Endometrium (tissue), 2 donors: ENCODE data around the gene CACUL1.
"Not testable (repeated sequence)": the region's sequence is repeated elsewhere in the genome, so short reads cannot be mapped to it uniquely, and the experiment has no call there.

Experiments used
- FAIRE-seq: peaks from 2 replicates; lab custom pipeline; 2012; peaks lifted over from hg19 to GRCh38; lab: Jason Lieb, UNC
- donor health status: control.
- donor health status: control.

Gene CACUL1

DNA sequence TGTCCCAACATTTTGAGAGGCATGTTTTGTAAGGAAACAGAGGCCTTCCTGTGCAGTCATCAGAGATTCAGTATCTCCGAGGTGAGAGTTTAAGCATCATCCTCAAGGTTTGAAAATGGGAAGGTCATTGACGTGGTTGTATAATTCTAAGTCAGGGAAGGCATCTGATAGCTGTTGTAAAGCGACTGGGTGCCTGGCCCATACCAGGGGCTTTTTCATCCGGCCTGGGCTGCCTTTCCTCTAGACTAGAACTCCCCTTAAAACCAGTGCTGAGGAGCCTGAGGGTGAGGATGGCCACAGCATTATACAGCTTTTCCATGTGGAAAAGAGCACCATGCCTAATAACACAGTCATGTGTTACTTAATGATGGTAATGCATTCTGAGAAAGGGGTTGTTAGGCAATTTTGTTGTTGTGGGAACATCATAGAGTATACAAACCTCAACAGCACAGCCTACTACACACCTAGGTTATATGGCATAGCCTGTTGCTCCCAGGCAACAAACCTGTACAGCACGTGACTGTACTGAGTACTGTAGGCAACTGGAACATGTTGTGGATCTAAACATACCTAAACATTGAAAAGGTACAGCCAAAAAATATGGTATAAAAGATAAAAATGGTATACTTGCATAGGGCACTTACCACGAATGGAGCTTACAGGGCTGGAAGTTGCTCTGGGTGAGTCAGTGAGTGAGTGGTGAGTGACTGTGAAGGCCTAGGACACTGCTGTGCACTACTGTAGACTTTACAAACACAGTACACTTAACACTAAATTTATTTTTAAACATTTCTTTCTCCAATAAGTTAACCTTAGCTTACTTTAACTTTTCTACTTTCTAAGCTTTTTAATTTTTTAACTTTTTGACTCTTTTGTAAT lies 13.5 kb upstream of the CACUL1 start:
- no peak for FAIRE-seq

DNA sequence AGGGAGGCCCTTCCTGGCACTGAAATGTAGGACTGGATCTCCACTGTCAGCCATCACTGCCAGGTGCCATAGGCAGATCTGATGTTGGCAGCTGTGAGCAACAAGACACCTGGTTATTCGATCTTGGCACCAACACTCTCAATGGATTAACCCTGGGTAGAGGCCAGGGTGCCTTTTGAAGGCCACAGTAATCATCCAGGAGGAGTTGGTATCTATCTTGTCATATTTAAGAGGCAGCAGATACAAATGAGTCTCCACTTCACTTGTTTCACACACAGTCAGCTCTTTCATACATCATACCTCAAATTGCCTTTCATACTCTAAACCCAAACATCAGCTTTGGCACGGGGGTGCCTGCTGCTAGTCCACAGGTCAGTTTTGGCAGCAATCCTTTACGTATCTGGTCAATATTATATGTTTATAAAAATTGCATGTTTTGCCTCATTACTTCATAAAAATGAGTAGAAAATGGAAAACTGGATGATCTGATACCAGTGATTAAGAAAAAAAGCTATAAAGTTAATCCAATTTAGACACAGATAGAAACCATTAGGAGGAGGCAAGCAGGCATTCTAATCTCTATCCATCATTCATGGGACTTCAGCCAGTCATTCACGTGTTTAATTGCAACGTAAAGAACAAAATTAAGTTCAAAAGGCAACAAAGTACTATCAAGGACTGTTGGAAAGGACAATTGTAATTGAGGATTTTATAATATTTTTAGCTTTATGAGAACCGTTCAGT lies 12.7 kb upstream of the CACUL1 start:
- FAIRE-seq: no peak

DNA sequence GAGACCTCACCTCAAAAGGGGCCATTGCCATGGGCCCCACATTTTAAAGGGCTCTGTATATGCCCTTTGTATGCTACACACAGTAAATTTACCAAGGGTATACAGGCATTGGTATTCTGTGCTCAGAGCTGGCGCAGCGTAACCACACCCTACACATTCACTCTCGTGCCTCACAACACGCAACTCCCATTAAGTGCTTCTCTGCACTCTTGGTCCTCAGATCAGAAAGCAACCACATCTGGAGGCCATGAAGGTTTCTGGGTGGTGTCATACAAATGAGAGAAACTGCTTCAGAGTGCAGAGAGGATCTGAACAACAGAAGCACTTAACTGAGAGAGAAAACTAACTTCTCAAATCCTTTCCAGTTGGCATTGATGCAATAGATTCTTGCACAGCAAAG lies 9.4 kb upstream of the CACUL1 start:
- no peak for FAIRE-seq

DNA sequence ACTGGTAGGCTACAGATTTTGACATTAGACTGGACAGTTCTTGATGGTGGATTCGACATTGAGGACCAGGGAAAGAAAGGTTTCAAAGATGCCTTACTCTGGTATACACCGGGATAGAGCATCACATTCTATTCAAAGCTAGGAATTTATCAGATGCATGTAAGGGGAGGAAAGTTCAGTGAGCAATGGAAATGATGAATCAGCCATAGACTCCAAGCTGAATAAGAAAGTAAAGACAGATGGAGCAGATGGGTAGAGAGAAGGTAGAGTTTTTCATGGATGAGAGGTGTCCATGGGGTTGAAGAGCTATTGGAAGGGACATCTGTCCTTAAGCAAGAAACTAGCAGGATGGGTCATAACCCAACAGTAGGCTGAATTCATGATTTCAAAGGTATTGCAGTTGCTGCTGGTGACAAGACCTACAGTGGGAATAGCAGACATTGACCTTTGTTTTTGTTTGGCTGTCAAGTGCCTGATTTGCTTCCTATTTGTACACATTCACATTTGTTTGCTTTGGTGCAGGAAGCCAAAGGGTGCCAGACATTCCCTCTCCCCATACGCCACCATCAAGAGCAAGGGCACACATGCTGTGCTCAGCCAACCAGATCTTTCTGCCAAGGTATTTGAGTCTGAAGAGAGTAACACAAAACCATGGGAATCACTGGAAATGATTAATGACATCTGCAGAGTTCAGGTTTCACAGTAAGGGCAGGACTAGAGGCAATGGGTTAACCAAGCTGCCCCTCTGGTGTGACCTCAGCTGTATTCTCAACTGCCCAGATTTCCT lies 8.6 kb upstream of the CACUL1 start:
- no peak for FAIRE-seq

DNA sequence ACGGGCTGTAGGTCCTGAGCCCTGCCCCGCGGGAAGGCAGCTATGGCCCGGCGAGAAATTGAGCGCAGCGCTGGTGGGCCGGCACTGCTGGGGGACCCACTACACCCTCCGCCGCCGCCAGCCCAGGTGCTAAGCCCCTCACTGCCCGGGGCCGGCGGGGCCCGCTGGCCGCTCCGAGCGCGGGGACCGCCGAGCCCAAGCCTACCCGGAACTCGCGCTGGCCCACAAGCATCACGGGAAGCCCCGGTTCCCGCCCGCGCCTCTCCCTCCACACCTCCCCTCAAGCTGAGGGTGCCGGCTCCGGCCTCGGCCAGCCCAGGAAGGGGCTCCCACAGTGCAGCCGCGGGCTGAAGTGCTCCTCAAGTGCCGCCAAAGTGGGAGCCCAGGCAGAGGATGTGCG lies 5.5 kb upstream of the CACUL1 start:
- FAIRE-seq: no peak

DNA sequence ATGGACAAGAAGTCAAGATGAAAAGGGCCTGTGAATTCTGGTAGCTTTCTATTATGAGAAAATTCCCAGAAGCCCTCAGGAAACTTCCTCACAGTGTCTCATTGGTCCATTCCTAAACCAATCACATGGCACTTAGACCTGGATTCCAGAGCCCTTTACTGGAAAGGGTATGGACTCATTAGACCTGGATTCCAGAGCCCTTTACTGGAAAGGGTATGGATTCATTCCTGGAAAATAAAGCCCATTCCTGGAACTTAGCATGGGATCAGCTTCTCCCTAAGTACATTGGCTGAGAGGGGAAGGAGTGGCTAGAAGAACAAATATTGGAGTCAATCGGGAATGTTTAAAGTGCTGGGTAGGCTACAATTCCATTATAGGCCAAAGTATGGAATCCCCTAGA lies 3.7 kb upstream of the CACUL1 start:
- FAIRE-seq: no peak

DNA sequence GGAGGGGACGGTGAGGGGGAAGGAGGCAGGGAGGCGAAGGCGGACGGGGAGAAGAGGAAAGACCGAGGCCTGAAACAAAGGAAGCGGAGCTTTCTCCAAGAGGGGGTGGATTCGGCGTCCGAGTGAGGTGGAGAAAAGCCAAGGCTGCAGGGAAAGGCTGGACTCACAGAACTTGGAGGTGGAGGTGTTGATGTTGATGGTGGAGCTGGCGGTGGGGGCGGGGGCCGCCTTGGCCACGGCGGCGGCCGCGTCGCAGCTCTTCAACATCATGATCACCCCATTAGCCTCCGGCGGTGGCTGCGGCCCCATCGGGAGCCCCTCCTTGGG lies 578 bp downstream of the CACUL1 start:
- no peak for FAIRE-seq

DNA sequence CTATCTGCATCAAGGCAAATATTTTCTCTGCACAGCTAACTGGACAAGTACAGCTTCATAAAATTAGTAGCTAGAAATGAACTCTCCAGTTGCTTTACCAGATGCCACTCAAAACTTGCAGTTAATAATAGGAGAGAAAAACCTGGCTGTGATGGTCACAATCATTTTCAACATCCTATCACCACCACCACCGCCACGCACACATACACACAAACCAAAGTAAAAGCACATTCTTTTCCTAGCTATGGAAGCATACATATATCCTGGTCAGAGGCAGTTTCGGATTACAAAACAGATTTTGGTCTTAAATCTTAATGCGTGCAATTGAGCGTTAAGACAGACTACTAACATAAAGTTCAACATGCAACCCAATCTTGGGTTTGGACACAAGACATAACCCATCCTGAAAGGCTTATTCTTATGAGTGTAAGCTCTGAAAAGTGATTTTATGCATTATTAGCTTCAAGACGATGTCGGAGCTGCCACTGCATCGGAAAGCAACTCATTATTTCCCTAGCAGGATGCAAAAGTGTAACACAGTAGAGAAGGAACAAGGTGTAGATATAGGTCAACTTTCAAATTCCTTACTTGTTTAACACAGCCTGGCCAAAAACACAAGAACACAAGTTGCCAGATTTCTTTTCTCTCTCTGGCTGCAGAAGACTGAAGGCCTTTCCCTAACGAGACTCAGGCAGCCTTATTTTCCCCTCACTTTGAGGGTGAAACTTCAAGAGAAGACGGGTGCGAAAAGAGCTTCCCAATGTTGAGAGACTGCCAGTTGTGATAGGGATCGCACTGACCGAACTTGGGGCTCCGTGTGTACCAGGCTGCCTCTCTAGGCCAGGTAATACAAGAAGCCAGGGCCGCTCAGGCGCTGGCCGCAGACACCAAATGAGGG lies 1.2 kb downstream of the CACUL1 start:
- FAIRE-seq: no peak

DNA sequence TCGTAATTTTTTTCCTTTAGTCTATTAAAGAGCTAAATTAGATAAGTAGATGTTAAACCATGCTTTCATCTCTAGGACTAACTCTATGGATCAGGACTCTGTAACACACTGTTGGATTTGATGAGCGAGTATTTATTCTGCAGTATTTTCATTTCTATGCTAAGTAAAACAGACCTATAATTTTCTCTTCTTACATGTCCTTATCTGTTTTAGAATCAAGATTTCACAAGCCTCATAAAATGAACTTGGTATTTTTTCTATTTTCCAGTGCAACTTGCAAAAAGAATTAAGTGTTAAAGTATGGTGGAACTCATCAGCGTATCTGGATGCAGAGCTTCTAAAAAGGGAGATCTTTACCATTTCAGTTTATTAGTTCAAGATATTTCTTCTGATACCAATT lies 2.4 kb downstream of the CACUL1 start:
- FAIRE-seq: no peak

DNA sequence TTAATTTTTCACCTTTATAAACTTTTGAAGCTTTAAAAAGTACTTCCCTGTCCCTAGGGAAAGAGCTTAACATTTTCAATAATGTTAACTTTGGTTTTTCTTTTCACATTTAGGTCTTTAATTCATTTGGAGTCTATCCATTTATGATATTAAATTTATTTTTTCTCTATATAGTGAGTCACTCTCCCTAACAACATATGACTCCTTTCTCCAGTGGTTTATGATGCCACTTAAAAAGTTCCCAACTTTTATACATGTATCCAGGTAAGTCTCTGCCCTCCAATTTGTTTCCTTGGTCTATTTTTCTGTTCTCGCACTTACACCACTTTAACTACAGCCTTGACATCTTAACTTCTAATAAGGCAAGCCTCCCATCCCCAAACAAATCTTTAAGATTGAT lies 3.5 kb downstream of the CACUL1 start:
- no peak for FAIRE-seq

DNA sequence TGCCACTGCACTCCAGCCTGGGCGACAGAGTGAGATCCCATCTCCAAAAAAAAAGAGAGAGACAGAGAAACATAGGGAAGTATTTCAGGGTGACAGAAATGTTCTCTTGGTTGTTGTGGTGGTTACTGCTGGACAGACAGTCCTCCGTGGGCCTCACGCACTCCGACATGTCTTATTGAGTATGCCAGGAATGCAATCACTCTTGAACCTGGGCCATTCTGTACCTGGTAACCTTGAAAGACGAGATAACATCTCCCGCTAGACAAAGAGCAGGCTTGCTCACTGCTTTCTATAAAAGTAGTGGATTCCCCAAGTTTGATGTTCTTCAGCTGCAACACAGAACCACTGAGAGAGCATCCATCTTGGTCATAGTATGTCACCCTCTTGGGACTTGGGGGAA lies 6.7 kb downstream of the CACUL1 start:
- FAIRE-seq: no peak

DNA sequence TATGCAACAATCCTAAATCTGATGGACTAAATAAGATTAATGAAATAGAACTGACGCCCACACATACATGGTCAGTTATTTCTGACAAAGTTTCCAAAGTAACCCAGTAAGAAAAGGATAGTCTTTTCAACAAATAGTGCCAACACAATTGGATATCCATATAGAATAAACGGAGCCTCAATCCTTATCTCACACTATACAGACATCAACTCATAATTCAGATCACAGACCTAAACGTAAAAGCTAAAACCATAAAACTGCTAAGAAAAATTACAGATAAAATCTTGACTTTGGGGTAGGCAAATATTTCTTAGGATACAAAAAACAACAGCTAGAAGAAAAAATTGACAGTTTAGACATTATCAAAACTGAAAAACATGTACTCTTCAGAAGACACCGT lies 8.5 kb downstream of the CACUL1 start:
- peak; percentile 70 for FAIRE-seq

DNA sequence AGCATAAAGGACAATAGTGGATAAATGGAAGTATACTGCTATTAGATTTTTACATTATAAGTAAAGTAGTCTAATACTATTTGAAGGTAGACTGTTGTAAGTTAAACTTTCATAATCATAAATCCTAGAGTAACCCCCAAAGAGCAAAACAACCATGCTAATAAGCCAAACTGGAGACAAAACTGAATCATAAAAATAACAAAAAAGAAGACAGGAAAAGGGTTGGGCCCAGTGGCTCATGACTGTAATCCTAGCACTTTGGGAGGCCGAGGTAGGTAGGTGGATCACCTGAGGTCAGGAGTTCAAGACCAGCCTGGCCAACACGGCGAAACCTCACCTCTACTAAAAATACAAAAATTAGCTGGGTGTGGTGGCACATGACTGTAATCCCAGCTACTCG lies 9.7 kb downstream of the CACUL1 start:
- no peak for FAIRE-seq

DNA sequence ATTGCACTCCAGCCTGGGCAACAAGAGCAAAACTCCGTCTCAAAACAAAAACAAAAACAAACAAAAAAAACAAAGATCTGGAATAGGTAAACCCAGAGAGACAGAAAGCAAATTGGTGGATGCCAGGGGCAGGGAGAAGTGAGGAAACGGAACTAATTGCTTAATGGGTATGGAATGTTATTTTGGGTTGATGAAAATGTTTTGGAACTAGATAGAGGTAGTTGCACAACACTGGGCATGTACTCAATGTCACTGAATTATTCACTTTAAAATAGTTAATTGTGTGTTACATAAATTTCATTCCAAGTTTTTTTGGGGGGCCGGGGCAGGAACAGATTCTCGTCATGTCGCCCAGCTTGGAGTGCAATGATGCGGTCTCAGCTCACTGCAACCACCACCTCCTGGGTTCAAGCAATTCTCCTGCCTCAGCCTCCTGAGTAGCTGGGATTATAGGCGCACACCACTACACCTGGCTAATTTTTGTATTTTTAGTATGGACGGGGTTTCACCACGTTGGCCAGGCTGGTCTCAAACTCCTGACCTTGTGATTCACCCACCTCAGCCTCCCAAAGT lies 10.3 kb downstream of the CACUL1 start:
- FAIRE-seq: not testable (repeated sequence)

DNA sequence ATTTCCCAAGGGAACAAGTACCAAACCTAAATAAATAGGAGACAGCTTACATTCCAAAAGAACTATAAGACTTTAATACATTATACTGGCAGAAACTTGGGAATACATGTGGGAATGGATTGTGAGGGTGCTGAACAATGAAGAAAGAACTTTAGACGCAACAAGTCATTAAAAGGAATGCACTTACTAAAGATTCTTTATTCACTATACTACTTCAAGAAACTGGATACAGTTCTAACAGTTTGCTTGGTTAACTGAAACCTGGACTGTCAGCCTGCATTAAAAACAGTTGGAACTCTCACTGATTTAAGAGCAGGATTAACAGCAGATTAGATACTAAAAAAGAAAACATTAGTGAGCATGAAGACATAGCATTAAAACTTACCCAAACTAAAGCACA lies 12.0 kb downstream of the CACUL1 start:
- FAIRE-seq: no peak

DNA sequence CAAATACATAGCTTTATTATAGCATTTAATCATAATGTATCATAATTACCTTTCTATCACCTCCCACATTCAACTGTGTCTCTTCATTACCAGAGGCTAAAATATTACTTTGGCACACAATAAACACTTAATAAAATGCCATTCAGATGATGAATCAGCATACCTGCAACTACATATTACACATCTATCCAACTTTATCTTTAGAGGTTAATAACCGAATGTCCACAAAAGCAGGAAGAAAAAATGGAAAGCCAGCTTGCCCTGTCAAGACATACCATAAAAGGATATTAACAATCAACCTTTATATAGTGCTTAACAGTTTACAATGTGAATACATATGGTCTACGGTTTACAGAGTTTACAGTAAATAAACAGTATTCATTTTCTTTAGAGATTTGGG lies 12.7 kb downstream of the CACUL1 start:
- no peak for FAIRE-seq

DNA sequence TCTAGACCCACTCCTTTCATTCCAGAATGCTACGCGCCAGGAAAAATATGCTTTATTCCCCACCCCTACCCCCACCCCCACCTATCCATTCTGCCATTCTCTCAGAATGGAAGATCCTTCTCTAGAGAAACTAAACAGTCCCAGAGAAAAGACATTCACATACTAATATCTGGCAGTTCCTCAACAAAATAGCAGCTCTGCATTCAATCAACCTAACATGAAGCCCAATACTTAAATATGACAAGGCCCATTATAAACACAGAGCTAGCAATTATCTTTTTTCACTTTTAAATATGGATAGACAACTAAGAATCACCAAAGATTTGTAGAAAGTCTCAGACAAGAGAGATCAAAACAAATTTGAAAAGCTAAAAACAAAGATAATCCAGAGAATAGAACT lies 16.4 kb downstream of the CACUL1 start:
- FAIRE-seq: no peak

DNA sequence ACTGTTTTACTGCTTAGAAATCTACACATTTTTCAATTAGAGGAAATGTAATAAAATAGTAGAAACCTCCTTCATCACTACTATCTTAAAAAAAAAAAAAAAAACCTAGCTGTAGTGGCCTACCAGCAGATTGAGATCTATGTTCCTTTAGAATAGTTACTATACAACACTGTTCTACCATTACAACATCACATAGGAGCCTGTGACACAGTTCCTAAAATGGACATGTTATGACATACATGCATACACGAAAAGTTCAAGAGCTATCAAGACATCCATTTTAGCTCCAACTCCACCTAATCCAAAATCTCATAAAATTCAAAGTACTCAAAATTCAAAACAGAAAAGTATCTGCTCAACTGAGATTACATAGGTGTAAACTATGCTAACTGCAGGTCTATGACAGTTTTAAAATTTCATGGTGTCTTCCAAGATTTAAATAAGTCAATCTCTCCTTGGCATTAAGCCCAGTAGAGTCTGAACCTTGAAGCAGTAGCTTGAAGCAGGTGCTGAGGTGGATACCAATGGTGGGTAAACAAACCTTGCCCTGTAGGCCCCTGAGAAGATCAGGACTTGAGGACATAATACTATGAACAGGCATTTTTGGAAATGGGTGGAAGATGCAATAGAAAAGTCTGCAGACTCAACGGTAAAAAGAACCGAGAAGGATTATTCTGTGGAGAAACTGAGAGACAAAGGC lies 17.0 kb downstream of the CACUL1 start:
- FAIRE-seq: no peak

DNA sequence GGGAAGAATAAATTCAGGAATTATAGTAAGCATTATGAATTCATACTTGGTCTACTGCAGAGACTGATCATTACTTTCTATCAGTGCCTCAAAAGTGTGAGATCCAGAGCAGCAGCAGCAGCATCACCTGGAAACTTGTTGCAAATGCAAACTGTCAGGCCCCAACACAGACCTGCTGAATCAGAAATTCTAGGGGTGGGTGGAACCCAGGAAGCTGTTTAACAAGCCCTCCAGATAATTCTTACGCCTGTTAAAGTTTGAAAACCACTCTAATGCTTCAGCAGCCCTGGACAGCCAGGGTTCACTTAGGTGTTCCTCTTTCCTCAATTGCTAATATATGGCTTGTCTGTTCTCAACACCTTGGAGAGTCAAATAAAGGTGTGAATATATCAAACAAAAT lies 19.5 kb downstream of the CACUL1 start:
- FAIRE-seq: no peak

DNA sequence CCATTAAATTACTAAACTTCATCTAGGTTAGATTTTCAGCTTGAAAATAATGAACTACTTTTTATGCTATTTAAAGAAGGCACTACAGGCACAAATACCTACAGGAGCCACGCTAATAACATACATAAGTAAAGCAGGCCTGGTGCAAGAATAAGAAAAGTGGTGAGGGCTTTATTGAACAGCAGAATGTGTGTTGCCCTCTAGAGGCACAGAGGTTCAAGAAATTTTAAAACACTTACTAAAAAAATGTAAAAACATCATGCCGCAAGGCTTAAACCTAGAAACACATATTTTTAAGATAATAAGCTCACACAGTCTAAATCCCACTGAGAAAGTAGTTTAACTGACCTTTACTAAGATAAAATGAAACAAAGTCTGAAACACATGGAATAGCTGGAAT lies 20.3 kb downstream of the CACUL1 start:
- no peak for FAIRE-seq
